ENCODE results near the gene TAT.

Gene TAT

GRCh38 chr16:71536752-71537499 lies 40.0 kb downstream of the TAT start:
- DNase-seq, result no peak

- DNase-seq, result no peak
These were observed 44.5 kb downstream of the TAT start for GRCh38 chr16:71532366-71532765.

DNA sequence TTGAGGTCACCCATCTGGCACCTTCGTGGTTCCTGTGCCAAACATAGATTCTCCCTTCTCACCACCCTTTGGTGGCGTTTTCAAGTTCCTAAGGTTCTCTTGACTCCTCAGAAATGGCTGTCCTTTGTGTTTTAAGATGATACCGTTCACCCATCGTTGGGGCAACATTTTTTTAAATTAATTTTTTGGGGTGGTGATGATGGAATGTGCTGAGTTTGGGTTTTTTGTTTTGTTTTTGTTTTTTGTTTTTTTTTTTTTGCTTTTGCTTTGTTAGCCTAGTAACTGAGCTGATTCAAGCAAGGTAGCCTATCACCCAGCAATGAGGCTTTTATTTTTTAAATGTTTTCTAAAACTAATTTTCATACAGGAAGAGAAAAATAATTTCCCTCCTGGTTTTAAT lies 48.0 kb downstream of the TAT start:
- DNase-seq, result no peak

GRCh38 chr16:71528257-71528656 lies 48.6 kb downstream of the TAT start:
- no peak for DNase-seq

GRCh38 chr16:71526111-71526631 lies 50.7 kb downstream of the TAT start, which contains the start of gene CHST4:
Gene CHST4 (plus strand): TSS chr16:71526426. CDS start chr16:71536678, 10,252 bp downstream.
- DNase-seq, result no peak

- DNase-seq, result no peak
These were observed 52.0 kb downstream of the TAT start for GRCh38 chr16:71524566-71525553.

- DNase-seq, result no peak
These were observed 56.3 kb downstream of the TAT start for GRCh38 chr16:71520550-71520949.
